A549 treated with AZD2906 at 1 μM for 4 hours (cell line): ENCODE results near the gene ZNF652. TPM values are rescaled to one million over a fixed set of nuclear protein-coding genes. Genes with fewer than 3 reads are reported as not detected.

Experiments used
- total RNA-seq: library from RNA; stranded (reverse); fragments of 200-300 nt; extraction: Qiagen RNA extraction; gene quantifications from 5 replicates; pipeline ENCODE4 v1.2.3, GENCODE V29; 2022

The ZNF652 gene
- 7.3 to 10.6 TPM (median 8.9 TPM) in 5 replicates for total RNA-seq

DNA sequence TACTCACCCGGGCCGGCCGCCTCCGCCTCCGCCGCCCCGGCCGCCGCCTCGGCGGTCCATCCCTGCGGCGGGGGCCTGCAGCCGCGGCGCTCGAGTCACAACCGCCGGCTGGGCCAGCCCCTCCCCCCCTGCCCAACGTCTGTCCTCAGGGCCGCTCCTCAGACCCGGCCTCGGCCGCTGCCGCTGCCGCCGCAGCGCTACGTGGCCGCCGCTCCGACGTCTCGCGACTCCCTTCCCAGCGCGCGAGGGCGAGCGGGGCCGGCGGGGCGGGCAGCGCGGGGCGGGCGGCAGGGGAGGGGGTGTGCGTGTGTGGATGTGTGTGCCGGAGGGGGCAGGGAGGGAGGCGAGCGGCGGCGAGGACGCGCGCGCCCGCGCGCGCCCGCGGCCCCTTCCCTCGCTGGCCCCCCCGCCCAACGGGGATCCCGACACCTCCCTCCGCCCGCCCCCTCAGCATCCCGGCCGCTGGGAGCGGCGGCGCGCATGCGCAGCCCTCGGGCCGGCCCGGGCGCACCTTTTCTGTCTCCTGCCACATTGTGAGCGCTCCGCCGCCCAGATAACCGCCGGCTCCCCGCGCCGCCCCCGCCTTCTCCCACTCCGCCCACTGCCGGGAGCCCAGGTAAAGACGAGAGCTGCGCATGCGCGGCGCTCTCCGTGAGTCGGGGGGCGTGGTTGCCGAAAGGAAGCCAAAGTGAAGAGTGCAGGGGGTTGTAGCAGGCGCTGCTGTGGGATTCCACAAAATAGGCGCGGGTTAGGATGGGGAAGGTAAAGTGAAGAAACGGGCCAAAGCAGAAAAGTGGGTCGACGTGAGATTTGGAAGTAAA is at the start of gene ZNF652:
ZNF652 (minus strand) TSS at position 349 of the 821 bp plus-strand sequence. CDS start 44,525 bp downstream, outside the sequence.

Other genes with a start within 250 kb of the ZNF652 start
- gene B4GALNT2, start 229.5 kb downstream of the ZNF652 start, total RNA-seq = 0.27 to 0.62 TPM (median 0.38 TPM) in 5 replicates
- gene GNGT2, start 151.7 kb downstream of the ZNF652 start, total RNA-seq = 0.42 to 1.00 TPM (median 0.94 TPM) in 5 replicates
- gene ABI3, start 151.5 kb downstream of the ZNF652 start, total RNA-seq = not detected in 5 replicates
- 0.33 to 0.77 TPM (median 0.73 TPM) in 5 replicates for gene PHOSPHO1, start 131.5 kb downstream of the ZNF652 start, total RNA-seq
- gene PHB1, start 52.6 kb upstream of the ZNF652 start, total RNA-seq = 340 to 469 TPM (median 456 TPM) in 5 replicates
- gene NGFR, start 133.0 kb upstream of the ZNF652 start, total RNA-seq = 0.95 to 1.1 TPM (median 1.1 TPM) in 5 replicates
- gene NXPH3, start 213.6 kb upstream of the ZNF652 start, total RNA-seq = 1.1 to 1.5 TPM (median 1.5 TPM) in 5 replicates